ENCODE results near the gene YRDC.

YRDC gene

DNA sequence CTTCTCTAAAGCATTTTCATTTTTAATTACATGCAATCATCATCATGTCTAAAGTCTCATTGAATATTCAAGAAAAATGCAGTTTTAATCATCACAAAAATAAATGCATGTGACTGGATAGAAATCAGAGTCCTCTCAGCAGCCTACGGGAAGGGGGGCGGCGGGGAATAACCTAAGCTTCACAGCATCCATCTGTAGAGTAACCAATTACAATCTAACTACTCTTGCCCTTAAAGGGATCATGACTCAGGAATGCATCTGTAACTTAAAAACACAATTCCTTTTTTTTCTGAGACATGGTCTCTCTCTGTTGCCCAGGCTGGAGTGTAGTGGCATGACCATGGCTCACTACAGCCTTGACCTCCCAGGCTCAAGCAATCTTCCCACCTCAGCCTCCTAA, 28.8 kb upstream of the YRDC start:
- TF ChIP-seq POLR2A (IDR thresholded peaks at IDR 0.05; ENCODE audit: low read depth, low read length): no peak
- FAIRE-seq: no peak
- DNase-seq (ENCODE audit: insufficient read length, low spot score): no peak

DNA sequence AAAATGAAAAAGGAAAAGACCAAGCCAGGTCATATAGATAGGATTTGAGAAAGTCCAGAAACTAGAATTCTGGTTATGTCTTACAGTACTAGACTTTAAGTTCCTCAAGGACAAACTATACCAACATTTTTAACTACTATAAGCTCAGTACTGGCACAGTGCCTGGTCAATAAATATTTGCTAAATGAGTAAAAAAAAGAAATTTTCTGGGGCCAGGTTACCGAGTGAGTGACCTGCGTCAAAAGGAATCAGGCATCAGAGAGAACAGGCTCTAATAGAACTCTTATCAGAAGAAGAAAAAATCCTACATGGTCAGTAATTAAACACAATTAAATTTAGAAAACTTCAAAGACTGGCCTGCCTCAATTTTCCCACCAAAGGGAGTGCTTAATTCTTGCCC, 23.8 kb upstream of the YRDC start:
- DNase-seq (ENCODE audit: insufficient read length, low spot score) (no peak), FAIRE-seq (no peak)

DNA sequence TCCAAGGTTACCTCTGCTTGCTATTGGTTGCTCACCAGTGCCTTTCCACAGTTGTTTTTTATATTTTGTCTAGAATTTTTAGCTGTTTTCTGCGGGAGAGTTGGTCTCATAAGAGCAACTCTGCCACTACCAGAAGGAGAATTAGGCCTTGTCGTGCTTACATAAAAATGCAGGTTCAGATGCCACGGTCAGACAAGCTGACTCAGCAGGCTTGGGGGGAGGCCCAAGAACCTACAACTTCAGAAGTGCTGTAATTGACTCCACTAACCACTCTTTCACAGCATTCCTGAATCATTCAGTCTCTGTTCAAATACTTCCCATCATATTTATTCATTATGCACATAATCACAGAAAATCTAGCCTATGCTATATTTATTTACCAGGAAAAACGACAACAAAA, 23.1 kb upstream of the YRDC start:
- no peak for TF ChIP-seq POLR2A (IDR thresholded peaks at IDR 0.05; ENCODE audit: low read depth, low read length)
- FAIRE-seq: no peak

More for the DNA sequence above, 23.8 kb upstream of the YRDC start:
- no peak for TF ChIP-seq POLR2A (IDR thresholded peaks at IDR 0.05; ENCODE audit: low read depth, low read length)

DNA sequence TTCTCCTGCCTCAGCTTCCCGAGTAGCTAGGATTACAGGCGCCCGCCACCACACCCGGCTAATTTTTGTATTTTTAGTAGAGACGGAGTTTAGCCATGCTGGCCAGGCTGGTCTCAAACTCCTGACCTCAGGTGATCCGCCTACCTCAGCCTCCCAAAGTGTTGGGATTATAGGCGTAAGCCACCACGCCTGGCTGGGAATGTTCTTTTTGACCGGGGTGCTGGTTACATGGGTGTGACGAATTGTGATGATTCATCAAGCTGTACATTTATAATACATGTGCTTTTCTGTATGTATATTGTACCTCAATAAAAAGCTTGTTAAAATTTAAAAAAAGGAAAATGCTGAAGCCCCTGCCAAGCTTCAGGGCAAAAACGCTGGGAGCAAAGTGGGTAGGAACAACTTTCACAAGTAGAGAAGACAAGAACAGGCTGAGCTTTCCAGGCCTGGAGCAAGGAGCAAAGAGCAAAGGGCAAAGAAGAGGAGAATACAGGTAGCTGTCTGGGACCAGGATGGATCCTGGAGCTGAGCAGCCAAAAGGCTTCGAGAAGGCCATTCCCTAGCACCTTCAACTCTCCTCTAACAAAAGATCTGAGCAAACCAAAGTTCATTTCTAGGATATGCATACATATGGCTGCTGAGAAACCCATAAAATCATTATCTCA, 20.5 kb upstream of the YRDC start:
- FAIRE-seq (no peak), DNase-seq (ENCODE audit: insufficient read length, low spot score) (no peak)
- TF ChIP-seq POLR2A (IDR thresholded peaks at IDR 0.05; ENCODE audit: low read depth, low read length): no peak

More for the DNA sequence above, 23.1 kb upstream of the YRDC start:
- no peak for DNase-seq (ENCODE audit: insufficient read length, low spot score)

DNA sequence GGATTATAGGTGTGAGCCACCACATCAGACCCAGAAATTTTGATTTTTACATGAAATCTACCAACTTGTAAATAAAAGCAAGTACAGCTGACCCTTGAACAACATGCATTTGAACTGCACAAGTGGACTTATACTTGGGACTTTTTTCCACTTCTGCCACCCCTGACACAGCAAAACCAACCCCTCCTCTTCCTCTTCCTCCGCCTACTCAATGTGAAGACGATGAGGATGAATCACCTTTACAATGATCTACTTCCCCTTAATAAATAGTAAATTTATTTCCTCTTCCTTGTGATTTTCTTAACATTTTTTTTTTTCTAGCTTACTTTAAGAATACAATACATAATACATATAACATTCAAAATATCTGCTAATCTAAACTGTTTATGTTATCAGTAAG, 17.5 kb upstream of the YRDC start:
- FAIRE-seq: no peak
- DNase-seq (ENCODE audit: insufficient read length, low spot score): no peak
- no peak for TF ChIP-seq POLR2A (IDR thresholded peaks at IDR 0.05; ENCODE audit: low read depth, low read length)

DNA sequence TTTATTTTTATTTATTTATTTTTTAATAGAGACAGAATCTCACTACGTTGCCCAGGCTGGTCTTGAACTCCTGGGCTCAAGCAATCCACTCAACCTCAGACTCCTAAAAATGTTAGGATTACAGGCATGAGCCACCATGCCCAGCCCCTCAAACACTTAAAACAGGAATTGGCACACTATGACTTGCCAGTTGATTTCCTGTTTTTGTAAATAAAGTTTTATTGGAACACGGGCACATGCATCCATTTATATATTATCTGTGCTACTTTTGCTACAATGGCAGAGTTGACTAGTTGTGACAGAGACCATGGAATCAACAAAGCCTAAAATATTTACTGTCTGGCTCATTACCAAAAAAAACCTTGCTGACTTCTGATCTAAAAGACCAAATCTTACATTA, 16.0 kb upstream of the YRDC start:
- TF ChIP-seq POLR2A (IDR thresholded peaks at IDR 0.05; ENCODE audit: low read depth, low read length): no peak
- FAIRE-seq: no peak
- DNase-seq (ENCODE audit: insufficient read length, low spot score): no peak

DNA sequence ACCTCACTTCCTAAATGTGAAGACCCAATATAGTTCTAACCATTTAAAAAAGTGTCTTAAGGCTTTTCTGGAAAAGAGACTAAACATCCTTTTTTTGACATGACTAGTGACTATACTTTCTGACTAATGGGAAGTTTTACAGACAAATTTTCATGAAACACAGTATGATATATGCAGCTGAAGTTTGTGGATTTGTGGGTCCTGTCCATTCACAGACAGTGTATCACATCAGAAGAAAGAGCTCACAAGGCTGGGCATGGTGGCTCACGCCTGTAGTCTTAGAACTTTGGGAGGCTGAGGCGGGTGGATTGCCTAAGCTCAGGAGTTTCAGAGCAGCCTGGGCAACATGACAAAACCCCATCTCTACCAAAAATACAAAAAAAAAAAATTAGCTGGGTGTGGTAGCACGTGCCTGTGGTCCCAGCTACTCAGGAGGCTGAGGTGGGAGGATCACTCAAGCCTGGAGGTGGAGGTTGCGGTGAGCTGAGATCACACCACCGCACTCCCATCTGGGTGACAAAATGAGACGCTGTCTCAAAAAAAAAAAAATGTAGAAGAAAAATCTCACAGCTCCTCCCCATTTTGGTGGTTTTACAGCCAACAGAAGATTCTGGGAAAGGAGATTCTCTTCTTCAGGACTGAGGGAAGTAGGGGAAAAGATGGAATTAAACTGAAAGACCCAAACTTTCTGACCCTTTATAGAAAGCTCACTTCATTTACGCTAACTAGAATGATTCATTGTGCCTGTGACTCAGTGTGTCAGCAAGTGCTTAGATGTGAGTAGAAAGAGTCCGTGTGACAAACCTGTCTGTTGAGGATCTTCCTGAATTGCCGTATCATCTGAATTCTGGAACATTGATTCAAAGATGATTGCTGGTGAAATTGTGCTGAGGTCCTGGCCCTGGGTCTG, 15.2 kb upstream of the YRDC start:
- DNase-seq (ENCODE audit: insufficient read length, low spot score) (no peak), FAIRE-seq (no peak)
- no peak for TF ChIP-seq POLR2A (IDR thresholded peaks at IDR 0.05; ENCODE audit: low read depth, low read length)

DNA sequence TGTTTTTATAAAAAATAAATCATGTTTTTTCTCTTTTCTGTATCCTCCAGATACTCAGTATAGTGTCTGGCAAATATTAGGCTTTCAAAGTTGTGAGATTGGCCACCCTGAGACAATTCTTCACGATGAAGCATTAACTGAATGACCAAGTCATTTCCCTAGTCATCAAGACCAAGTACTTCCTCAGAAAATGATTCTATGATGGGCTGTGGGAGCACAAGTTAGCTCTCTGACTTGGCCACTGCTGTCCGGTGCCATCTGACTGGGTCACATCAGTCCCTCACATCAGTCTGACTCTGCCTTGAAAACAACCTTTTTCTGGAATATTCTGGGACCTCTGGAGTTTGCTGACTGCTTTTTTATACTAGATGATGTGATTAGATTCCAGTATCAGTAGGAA, 13.5 kb upstream of the YRDC start:
- no peak for FAIRE-seq
- TF ChIP-seq POLR2A (IDR thresholded peaks at IDR 0.05; ENCODE audit: low read depth, low read length): no peak
- DNase-seq (ENCODE audit: insufficient read length, low spot score): no peak

DNA sequence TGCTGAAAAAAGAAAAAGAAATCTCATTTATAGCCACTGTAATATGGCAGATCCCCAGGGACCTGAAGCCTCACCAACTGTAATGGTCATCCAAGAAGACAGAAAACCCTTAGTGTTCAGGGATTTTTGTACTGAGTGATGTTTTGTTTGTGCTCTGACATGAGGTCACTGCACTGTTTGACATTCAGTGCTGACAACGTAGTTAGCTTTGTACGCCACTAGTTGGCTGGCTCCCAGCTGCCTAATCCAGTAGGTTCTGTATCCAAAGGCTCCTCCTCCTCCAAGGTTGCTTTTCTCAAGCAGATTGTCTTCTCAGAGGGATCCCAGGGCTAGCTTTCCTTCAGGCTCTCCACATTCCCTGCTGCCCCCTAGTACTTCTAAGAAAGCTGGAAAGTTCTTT, 9.5 kb upstream of the YRDC start:
- FAIRE-seq (no peak), DNase-seq (ENCODE audit: insufficient read length, low spot score) (no peak)
- TF ChIP-seq POLR2A (IDR thresholded peaks at IDR 0.05; ENCODE audit: low read depth, low read length): no peak

DNA sequence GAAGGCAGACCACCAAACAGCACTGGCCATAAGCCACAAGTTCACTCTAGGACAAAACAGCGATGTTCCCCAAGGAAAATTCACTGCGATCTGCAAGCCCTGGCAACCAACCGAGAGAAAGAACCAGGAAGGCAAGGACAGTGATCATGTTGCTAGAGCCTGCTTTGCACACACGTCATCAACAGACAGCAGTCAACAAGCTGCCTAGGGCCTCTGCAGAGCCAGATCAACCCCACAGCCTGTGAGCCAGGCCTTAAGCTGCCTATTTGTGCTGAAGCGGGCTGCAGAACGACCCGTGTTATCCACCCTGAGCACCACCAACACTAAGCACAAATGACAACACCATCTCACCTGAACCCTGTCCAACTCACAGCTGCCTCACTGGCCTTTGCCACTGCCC, 6.2 kb upstream of the YRDC start:
- TF ChIP-seq POLR2A (IDR thresholded peaks at IDR 0.05; ENCODE audit: low read depth, low read length): no peak
- DNase-seq (ENCODE audit: insufficient read length, low spot score) (no peak), FAIRE-seq (no peak)

DNA sequence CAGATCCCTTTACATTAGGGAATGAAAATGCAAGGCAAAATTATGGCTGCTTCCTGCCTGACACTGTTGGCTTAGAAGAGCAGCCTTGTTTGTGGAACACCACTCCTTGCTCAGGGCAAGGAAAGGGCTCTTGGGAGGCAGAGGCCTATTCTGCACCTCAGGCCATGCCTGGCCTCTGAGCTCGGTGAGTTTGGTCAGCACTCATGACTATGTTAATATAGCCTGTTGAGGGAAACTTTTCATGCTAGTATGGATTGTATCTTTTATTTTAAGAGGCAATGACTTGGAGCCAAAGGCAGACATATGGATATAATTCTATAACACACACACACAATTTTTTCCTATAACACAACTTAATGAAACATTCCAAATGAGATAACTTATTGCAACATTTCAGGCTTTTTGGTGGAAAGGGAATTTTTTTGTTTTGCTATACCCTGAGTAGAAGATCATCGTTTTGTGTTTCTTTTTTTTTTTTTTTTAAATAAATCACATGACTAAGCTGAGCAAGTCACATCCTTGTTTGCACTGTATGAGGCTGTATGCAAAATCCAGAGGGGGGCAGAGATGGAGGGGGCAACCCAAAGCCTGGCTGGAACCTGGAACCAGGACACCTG, 5.6 kb upstream of the YRDC start:
- DNase-seq (ENCODE audit: insufficient read length, low spot score): no peak
- FAIRE-seq: no peak
- no peak for TF ChIP-seq POLR2A (IDR thresholded peaks at IDR 0.05; ENCODE audit: low read depth, low read length)

DNA sequence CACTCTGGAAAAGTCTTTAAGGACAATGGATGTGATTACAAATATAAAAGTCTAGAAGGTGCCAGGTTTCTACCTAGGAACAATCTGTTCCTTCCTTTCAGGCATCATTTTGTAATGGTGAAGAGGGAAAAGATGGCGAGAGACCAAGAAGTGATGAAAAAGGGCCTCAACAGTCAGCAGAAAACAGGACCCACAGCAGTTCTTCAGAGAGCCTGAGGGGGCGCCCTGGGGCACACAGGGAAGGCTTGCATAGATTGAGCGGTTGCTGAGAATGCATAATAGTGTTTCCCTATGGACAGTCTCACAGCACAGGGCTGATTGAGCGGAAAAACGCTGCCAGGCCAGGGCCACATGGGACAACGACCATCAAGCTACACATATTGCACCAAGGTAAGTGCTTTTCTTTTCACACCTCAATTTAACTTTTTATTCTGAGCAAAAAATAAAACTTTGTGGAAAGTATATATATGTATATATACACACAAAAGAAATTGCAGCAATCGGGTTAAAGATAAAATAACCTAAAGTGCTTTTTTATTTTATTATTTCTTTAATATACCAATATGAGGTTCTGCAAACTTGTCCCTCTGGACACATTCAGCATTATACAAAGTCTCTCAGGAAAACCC, 3.1 kb upstream of the YRDC start:
- no peak for TF ChIP-seq POLR2A (IDR thresholded peaks at IDR 0.05; ENCODE audit: low read depth, low read length)
- DNase-seq (ENCODE audit: insufficient read length, low spot score) (peak; percentile 65), FAIRE-seq (peak; percentile 20)

DNA sequence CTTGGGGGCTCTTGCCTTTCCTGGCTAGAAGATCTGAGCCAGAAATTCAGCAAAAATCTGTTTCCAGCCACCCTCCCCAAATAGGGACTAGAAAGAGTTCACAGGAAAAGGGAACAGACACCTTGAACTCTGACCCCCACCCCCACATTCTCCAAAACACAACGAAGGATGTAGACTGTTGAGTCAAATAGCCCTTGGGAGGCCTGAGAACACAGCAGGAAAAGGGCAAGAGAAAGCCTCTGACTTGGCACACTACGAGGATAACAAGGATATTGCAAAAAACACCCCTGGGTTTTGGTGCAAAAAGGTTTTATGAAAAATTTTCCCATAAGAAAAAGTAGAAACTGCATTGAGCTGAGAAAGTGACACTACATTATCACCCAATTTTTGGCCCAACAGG, 1.9 kb upstream of the YRDC start:
- no peak for FAIRE-seq
- no peak for TF ChIP-seq POLR2A (IDR thresholded peaks at IDR 0.05; ENCODE audit: low read depth, low read length)
- DNase-seq (ENCODE audit: insufficient read length, low spot score): no peak

Measured in H54 (cell line).